Thyroid gland (tissue), 4 donors: Measurements from ENCODE around the gene NCKAP1. TPM values are rescaled to one million over a fixed set of nuclear protein-coding genes. Genes with fewer than 3 reads are reported as not detected.

Source experiments
- DNase-seq, 2 donors: peaks; one replicate each; pipeline ENCODE4 v3.0.0-alpha.2; 2019
- H3K27ac ChIP-seq, 3 donors: fragments of 200-600 bp; sonication (generic); 1 replicate in 2 of 3; 2 replicates in 1 of 3; pipeline ENCODE4 v1.5.1; 2016 to 2019; ENCODE audit warnings: mild to moderate bottlenecking in 1 of 3, moderate library complexity in 1 of 3
- H3K27me3 ChIP-seq: fragments of 200-600 bp; sonication (generic); one replicate; pipeline ENCODE4 v1.5.1; 2019
- H3K36me3 ChIP-seq, 2 donors: fragments of 200-600 bp; sonication (generic); one replicate each; pipeline ENCODE4 v1.5.1; 2016 to 2019
- H3K4me1 ChIP-seq, 2 donors: fragments of 200-600 bp; sonication (generic); one replicate each; pipeline ENCODE4 v1.5.1; 2017 to 2019
- H3K4me3 ChIP-seq, 3 donors: fragments of 200-600 bp; sonication (generic); replicated peaks in 1 of 3; 1 replicate in 2 of 3; 2 replicates in 1 of 3; pipeline ENCODE4 v1.5.1; 2016; ENCODE audit warnings: mild to moderate bottlenecking in 1 of 3
- H3K9me3 ChIP-seq: fragments of 200-600 bp; sonication (generic); one replicate; pipeline ENCODE4 v1.5.1; 2017
- CTCF ChIP-seq, 6 experiments: fragments of 200-600 bp in 3 of 6; fragments of 450-650 bp in 3 of 6; sonication (generic) in 3 of 6; IDR thresholded peaks; one replicate each; pipeline ENCODE4 v1.5.1; 2016 to 2019; ENCODE audit warnings: antibody characterized with exemption in 6 of 6, mild to moderate bottlenecking in 2 of 6, inconsistent platforms in 1 of 6, moderate library complexity in 1 of 6
- POLR2A ChIP-seq, 2 donors: fragments of 450-650 bp; IDR thresholded peaks; one replicate each; pipeline ENCODE4 v1.6.1; 2017; ENCODE audit warnings: antibody characterized with exemption in 2 of 2, mild to moderate bottlenecking in 2 of 2, moderate library complexity in 1 of 2
- WGBS, 2 donors: methylation state at CpG; one replicate each; pipeline ENCODE4 v1.1.5; 2017; 5-methylcytosine and 5-hydroxymethylcytosine counted together
- intact Hi-C: fragments of 100-400 bp; cut with DNase I; formaldehyde crosslinking; loops from one replicate; pipeline ENCODE4 v1.15.1; 2023
- total RNA-seq, 4 donors: library from RNA; depleted of rRNA; stranded (reverse); fragments of >200 nt; gene quantifications; one replicate each; pipeline ENCODE4 v1.2.3, GENCODE V29; 2016

Gene NCKAP1
- total RNA-seq, 4 donors from 2014 or later: 139 to 214 (median 172) TPM

DNA sequence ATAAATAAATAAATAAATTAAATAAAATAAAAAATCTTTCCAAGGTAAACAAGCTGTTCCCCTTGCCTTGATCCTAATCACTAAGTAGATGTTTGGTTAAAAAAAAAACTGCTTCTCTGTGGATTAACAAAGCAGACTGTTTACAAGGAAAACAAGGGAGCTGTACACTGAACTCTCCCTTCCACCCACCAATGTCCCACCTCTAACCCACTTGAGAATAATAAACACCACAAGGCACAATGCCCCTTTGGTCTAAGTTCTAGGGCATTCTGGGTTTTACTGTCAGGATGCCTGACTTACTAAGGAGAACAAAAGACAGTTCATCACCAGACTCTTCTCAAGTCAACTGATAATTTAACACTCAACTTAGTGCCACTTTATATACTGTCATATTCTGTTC, 83.5 kb downstream of the NCKAP1 start:
- TF ChIP-seq POLR2A (IDR thresholded peaks at IDR 0.05) (no peak), CTCF (IDR thresholded peaks at IDR 0.05) (no peak)
- Histone ChIP-seq H3K27ac (no peak overlapping the region), H3K4me1 (no peaks in the 10 kb centered on the region), H3K9me3 (no peaks in the 10 kb centered on the region), H3K4me3 (no peak overlapping the region), H3K36me3 (peaks cover 23 to 24% of the 10 kb centered on the region in 2 donors), H3K27me3 (no peaks in the 10 kb centered on the region)
- no peak for DNase-seq
- intact Hi-C loops: no loop called here

GRCh38 chr2:182952741-182953450, 85.4 kb downstream of the NCKAP1 start:
- Histone ChIP-seq H3K27me3 (no peaks in the 10 kb centered on the region), H3K4me3 (no peak overlapping the region), H3K4me1 (no peaks in the 10 kb centered on the region), H3K9me3 (no peaks in the 10 kb centered on the region), H3K36me3 (peaks cover 24 to 27% of the 10 kb centered on the region in 2 donors), H3K27ac (no peak overlapping the region)
- intact Hi-C loops: no loop called here
- no peak for DNase-seq
- no peak for TF ChIP-seq POLR2A (IDR thresholded peaks at IDR 0.05)
- TF ChIP-seq CTCF (IDR thresholded peaks at IDR 0.05): no peak
- 97 to 98% methylated on average over 6 of the region's 6 CpGs for WGBS, 2 donors

DNA sequence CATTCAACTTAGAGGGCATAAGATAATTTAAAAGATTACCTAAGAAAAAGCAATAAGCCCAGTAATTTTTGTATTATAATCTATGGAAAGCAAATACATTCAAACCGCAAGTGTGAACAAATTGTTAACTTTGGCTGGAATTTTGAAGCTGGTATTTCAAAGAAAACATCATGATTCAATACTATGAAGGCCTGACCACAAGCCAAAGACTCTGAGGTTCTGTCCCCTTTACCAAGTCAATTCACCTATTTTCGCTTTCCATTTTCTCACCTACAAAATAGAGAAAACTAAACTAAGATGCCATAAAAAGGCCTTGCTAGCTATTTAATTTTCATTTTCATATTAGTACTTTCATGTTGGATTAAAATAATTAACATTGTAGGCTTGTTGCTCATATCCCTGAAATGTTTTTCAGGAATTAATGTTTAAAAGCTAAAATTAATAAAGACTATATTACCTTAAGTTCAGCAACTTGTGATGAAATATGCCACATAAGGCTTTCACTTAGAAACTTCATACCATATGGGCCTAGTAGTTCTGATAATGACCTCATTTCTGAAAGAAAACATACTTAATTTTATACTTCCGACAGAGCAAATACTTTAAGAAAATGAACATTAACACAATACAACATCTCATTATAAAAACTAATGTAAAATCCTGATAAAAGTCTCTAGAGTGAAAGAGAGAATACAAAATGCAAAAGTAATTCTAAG, 86.2 kb downstream of the NCKAP1 start:
- Histone ChIP-seq H3K9me3 (no peaks in the 10 kb centered on the region), H3K36me3 (peaks cover 24 to 27% of the 10 kb centered on the region in 2 donors), H3K4me1 (peaks cover 2 to 3% of the 10 kb centered on the region in 2 donors), H3K27ac (no peak overlapping the region), H3K27me3 (no peaks in the 10 kb centered on the region), H3K4me3 (no peak overlapping the region)
- TF ChIP-seq POLR2A (IDR thresholded peaks at IDR 0.05) (no peak), CTCF (IDR thresholded peaks at IDR 0.05) (no peak)
- 90 to 94% methylated on average over 3 of the region's 3 CpGs for WGBS, 2 donors
- intact Hi-C loops: no loop called here
- no peak for DNase-seq

DNA sequence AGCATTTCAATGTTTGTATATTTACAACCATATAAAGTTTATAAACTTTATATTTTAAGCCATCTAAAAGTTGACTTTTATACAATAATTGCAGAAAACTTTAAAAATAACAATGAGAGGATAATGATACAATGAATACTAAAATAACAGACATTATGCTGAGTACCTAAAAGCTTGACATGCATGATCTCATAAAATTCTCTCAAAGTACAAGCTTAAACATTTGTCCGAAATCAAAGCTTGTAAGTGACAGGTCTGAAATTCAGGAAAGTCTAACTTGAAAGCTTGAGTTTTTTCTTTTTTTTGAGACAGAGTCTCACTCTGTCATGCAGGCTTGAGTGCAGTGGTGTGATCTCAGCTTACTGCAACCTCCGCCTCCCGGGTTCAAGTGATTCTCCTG, 87.7 kb downstream of the NCKAP1 start:
- H3K9me3 ChIP-seq: no peaks in the 10 kb centered on the region
- peaks cover 8 to 9% of the 10 kb centered on the region in 2 donors for H3K4me1 ChIP-seq
- H3K36me3 ChIP-seq: peaks cover 17 to 24% of the 10 kb centered on the region in 2 donors
- TF ChIP-seq CTCF (IDR thresholded peaks at IDR 0.05): no peak
- intact Hi-C loops: no loop called here
- no peak for DNase-seq
- H3K27ac ChIP-seq: no peak overlapping the region
- H3K27me3 ChIP-seq: no peaks in the 10 kb centered on the region
- 97% methylated on average over 3 of the region's 3 CpGs for WGBS, 2 donors
- no peak overlapping the region for H3K4me3 ChIP-seq

- 86 to 89% methylated on average over 5 of the region's 5 CpGs for WGBS, 2 donors
- Histone ChIP-seq H3K4me3 (no peak overlapping the region), H3K4me1 (peaks cover 8 to 9% of the 10 kb centered on the region in 2 donors), H3K36me3 (peaks cover 13 to 24% of the 10 kb centered on the region in 2 donors), H3K27me3 (no peaks in the 10 kb centered on the region), H3K27ac (no peak overlapping the region), H3K9me3 (no peaks in the 10 kb centered on the region)
- intact Hi-C loops: no loop called here
- DNase-seq: no peak
- TF ChIP-seq CTCF (IDR thresholded peaks at IDR 0.05) (no peak), POLR2A (IDR thresholded peaks at IDR 0.05) (no peak)
Observed at GRCh38 chr2:182949572-182950189, 88.6 kb downstream of the NCKAP1 start.
